Stimulated activated CD8-positive, alpha-beta memory T cell treated with anti-CD3 and anti-CD28 coated beads, Interleukin-12 subunit alpha, Interleukin-12 subunit beta, amount 100 ng/mL, for 24 hours (primary cell): ENCODE results near the gene PPP3R2.
"Not testable (repeated sequence)": the region's sequence is repeated elsewhere in the genome, so short reads cannot be mapped to it uniquely, and the experiment has no call there.

Source experiments
- DNase-seq: peaks from one replicate; pipeline ENCODE4 v3.0.0-alpha.2; 2020; ENCODE audit errors: extremely low read depth

PPP3R2 gene

DNA sequence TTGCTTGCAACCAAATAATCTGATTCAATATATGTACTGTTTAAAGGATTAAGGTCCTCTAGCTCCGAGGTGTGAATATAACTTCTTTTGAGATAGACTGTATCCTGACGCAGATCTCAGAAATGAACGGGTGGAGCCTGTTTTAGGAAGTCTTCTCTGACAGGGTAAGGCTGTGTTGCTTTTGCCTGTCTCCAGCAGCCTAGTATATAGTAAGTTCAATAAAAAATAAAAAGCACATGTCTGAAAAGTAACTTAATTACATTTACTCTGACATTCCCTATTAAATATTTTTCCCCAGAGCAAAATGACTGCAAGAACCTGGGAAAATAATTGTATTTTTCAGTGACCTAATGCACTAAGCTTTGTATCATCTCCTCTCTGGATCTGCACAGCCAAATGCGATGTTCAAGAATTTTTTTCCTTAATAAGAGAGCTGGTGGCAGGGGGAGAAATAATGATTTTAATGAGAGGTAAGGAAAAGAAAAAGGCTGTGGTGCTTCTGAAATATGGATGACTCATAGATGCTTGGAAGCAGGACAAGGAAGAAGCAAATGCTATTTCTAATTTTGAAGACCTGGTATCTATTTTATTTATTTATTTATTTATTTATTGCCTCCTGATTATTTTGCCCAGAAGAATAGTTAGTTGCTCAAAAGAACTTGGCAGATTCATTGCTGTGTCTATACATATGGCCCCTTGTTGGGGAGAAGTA, 7.3 kb downstream of the PPP3R2 start:
- DNase-seq, result no peak

DNA sequence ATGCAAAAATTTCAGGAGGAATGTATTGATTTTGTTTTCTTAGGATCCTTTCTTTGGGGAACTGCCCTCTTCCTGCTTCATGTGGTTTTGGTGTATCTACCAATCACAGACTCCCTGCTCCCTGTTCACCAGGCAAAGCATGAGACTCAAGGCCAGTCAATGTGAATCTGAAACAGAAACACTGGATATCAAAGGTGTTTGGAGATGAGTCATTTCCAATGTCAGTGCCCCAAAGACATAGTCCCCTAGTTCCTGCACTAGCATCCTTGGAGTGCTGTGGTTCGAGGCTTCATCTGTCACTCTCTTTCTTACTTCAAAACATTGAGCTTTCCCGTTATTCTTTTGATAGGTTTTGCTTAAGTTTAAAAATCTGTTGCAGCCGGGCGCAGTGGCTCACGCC, 8.1 kb downstream of the PPP3R2 start:
- no peak for DNase-seq

DNA sequence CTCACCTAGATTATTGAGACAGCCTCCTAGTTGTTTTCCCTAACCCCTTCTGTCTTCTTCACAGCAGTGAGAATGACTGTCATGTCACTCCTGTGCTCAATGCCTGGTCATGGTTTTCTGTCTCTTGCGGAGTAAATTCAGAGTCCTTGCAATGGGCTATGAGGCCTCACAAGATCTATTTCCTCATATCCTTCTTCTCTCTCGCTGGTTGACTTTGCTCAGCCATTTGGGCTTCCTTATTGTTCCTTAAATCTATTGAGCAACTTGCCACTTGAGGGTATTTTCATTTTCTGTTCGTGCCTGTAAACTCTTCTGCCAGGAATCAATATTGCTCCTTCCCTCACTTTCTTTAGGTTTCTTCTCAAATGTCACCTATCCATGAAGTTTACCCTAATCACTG, 9.0 kb downstream of the PPP3R2 start:
- DNase-seq, result no peak

DNA sequence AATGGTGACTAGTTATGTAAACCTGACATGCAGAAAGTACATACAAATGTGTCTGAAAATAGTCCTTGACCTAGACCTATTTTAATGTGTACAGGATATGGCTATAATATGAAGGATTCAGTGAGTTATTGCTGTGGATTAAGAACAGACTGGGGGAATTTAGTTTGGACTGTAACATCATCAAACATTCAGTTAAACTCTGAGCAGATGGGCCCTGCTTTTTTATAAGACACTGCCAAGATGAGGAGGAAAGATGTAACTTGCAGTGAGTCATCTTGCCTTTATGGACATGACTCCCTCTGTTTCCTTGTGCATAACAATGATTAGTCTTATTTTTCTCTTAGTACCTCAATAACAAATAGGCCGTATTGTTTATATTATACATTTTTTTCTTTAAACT, 12.2 kb downstream of the PPP3R2 start:
- no peak for DNase-seq

DNA sequence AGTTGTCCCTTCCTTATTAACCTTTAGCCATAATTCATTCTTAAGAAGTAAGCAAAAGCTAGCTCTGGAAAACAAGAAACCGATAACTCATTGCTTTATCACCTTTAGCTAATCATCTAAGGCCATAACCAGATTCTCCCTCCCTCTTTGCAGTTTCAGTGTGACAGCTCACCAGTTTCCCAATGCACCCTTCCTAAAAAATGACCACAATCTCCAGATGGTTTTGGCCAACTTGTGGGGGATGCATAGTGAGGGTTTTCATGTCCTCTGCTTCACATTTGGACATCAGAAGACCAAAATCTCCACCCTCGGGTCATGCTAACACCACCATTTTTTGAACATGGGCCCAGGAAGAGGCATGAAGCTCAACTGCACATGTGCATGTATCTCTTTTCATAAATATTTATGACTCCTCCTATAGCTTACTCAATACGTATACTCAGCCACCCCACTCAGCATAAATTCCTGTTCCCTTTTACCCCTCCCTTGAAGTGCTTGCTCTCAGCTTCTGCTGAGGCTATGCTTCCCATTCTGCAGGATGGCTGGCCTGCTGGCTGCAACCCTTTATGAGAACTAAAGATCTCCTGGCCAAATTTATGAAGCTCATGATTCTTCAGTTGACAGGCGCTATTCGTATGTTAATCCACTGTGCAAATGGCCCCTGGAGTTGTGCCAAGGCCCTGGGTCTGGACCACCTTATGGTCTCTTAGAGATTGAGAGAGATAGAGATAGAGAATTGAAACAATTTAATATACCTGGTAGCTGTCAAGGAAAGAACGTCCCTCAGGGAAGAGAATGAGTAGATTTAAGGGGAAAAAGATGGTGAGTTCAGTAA, 14.8 kb downstream of the PPP3R2 start:
- no peak for DNase-seq

DNA sequence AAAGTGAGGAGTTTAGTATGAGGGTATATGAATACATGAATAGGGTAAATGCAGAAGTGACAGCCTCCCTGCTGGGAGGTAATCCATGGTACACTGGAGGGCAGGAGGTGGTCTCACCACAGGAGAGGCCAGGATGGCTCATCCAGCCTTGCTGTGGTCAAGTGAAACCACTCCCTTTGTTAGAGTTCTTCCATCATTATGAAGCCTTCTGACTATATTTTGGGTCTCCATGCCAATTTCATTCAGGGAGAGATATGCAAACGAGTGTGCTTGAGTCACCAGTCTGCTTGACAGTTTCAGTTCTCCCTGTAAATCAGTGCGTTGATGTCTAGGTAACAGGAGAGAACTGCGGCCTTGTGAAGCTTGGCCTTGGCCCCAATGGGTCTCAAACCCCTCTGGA, 16.4 kb downstream of the PPP3R2 start:
- DNase-seq, result no peak

DNA sequence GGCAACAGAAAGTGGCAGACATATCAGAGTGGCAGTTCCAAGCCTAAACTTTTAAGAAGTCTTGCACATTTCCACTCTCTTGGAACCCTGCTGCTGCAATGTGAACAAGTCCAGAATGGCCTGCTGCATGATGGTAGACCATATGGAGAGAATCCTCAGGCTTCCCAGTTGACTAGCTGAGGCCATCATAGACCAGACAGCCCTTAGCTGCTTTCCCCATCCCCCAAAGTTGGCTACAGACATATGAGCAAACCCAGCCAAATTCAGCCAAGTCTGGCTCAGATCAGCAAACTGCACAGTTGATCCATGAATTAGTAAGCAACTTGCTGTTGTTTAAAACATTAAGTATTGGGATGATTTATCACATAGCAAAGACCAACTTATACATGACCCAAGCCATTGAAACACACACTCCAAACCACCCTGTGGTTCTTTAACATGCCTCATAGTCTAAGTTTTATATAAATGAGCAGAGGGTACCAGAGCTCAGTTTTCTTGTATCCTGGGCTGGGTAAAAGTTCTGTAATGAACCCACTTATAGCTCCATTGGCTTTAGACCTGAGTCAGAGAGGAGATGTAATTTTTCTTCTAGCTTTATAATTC, 19.9 kb downstream of the PPP3R2 start:
- no peak for DNase-seq

DNA sequence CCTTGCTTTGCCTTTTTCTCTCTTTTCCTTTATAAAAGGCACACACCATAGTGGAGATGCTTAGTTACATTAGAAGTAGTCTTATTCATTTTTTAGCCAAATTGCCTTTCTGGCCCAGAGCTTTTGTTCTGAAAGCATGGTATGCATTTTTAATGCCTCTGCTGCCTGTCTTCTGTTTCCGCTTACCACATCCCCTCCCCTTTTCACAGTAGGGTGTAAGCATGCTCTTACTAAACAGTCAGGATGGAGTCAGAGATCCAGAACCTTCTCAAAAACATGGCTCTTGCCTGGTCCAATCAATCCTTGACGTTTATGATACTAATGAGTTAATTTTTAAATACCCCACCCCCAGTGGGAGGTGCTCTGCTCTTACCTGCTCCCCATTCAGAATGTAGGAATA, 22.5 kb downstream of the PPP3R2 start:
- DNase-seq, result no peak

DNA sequence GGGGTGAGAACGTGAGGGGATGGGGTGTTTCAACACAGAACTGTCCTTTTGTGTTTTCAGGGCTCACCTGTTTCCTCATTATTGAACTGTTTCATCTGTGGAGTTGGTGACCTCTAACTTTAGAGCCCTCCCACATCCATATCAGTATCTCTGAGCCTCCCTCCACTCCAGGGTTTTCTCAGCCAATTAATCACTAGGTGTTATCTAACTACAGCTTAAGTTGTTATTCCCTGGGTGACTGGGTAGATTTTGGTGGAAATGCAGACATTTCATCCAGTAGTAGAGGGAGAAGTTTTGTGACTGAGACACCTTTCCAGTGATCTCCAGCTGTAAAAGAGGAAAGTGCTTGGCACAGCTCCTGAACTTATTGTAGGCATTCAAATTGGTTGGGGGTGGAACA, 23.7 kb downstream of the PPP3R2 start:
- DNase-seq, result no peak

DNA sequence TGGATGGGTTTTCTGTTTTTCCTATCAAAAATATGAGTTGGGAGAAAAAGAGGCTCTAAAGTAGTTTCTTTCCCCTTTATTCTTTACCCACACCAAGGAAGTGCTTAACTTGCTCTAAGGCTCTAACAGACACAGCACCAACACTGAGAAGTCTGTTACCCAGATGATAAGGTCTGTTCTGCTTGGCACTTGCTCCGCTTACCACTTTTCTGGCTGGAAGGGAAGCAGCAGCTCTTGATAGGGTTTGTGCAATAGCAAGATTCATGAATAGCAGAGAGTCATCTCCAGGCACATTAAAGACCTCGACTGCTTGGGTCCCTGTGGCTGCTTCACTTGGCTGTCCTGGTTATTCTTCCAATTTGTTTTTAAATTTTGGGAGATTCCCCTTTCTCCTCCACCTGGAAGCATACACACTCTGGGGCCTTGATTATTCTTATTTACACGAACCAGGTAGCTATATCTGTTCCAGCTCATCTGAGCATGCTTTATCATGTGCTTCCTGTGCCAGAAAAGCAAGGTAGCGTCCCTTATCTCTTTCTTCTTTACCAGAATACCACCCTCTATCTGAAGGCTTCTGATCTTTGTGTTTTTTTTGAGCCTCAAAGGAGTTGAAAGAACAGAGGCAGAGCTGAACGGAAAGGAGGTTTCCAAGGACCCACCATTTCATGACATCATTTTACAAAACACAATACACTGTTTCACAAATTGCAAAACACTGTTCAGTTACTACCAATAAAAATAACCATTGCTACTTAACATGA, 24.8 kb downstream of the PPP3R2 start:
- no peak for DNase-seq

DNA sequence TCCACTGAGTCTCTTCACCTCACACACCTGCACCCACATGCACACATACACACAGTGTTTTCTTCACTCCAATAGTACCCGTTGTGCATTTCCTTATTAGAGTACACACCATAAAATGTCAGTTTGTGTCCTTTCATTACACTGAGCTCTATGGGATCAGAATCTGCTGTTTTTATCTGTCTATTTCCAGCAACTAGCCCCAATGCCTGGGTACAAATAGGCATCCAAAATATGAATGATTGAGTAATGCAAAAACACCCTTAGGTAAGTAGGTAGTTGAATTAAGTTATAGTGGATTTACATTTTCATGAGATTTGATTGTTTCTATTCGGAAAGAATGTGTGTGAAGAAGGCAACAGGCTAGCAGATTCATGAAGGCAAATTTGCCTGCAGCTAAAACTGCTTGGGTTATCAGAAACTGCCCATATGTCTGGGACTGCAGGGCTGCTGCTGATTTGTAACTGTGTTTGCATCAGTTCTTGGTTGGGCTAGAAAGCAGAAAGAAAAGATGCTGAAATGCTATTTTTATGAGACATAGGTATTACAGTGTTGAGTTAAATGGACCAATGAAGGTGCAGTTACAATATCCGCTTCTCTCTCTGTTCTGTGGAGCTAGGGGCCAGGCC, 26.9 kb downstream of the PPP3R2 start:
- DNase-seq, result no peak

DNA sequence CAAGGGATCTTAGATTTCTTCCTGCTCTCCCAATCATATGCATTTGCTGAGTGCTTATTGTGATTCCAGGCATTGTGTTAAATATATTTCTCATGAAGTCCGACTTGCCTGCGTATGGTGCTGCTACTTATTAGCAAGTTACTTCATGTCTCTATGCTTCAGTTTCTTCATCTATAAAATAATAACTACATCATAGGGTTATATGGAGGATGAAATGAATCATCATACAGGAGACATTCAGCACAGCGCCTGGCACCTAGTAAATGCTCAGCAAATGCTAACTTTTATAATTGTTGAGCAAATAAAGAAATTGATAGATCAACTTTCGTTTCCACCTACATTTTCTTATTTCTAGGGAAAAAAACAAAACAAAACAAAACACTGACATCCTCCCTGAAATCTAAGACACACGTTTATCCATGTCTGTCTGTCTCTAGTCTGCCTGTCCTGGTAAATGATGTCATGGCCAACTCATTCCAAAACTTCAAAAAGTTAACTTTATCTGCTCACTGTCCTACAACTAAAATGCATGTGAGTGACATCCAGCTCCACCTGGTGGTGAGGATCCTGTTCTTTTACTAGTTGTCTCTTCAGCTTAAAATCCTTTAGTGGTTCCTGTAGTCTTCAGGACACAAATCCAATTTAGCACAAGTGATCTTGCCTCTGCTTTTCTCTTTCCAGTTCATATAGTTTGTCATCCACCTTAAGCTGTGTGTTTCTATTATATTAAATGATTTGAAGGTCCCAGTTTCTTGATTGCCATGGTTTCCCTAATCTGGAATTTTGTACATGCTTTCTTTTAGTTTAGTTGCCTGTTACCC, 27.7 kb downstream of the PPP3R2 start:
- no peak for DNase-seq

DNA sequence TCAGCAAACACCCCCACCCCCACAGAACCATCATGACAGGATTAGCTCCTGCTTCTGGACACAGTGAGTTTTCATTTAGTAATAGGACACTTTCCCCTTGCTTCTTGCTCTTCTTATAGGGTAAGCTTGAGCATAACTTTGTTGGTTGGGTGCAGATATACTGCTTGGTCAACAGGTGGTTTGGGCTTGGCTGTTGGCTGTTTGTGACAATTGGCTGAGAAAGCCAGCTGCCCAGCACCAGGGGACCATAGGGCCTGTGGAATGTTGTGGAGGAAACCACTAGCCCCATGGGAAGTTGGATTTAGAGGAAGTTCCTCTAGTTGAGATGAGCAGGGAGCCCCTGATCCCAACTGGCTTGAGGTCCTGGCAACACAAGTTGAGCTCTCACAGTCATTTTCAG, 30.5 kb downstream of the PPP3R2 start:
- DNase-seq, result no peak

DNA sequence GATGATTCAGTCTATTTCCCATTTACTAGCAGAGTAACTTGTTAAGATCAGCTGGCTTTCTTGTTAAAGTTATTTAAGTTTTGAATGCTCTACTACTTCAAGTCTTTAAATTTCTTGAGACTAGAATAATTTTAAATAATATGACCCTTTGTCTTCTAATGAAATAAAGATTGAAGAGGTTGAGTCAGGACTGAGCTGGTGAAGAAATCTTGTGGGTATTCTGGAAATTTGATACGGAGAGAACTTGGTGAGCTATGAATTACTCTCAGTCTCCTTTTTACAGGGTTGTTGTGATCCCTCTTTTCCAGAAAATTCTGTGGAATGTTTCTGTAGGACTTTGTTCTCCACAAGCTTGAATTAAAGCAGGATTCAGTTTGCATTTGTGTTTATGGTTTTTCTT, 31.8 kb downstream of the PPP3R2 start:
- no peak for DNase-seq

DNA sequence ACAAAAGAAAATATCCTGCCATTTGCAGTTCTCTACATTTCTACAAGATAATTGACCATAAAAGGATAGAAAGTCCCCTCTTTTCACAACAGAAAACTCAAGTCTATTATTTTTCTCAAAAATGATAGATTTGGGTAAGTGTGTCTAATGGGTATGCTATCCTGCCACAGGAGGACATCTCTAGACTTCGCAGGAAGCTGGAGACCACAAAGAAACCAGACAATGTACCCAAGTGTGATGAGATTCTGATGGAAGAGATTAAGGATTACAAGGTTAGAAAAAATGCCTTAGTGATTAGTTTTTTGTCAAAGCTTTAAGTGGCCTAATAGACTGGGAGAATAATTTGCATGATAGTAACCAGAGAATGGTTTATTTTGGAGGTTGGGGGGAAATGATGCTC, 33.0 kb downstream of the PPP3R2 start:
- no peak for DNase-seq

DNA sequence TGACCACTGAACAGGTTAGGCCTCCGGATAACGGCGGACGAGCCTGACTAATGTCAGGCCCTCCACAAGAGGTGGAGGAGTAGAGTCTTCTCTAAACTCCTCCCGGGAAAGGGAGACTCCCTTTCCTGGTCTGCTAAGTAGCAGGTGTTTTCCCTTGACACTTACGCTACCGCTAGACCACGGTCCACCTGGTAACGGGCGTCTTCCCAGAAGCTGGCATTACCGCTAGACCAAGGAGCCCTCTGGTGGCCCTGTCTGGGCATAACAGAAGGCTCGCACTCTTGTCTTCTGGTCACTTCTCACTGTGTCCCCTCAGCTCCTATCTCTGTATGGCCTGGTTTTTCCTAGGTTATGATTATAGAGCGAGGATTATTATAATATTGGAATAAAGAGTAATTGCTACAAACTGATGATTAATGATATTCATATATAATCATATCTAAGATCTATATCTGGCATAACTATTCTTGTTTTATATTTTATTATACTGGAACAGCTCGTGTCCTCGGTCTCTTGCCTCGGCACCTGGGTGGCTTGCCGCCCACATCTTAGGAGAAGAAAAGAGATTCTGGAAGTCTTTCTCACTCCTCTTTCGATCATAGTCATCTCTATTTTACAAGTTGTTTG, 45.2 kb downstream of the PPP3R2 start:
- DNase-seq, result not testable (repeated sequence)

DNA sequence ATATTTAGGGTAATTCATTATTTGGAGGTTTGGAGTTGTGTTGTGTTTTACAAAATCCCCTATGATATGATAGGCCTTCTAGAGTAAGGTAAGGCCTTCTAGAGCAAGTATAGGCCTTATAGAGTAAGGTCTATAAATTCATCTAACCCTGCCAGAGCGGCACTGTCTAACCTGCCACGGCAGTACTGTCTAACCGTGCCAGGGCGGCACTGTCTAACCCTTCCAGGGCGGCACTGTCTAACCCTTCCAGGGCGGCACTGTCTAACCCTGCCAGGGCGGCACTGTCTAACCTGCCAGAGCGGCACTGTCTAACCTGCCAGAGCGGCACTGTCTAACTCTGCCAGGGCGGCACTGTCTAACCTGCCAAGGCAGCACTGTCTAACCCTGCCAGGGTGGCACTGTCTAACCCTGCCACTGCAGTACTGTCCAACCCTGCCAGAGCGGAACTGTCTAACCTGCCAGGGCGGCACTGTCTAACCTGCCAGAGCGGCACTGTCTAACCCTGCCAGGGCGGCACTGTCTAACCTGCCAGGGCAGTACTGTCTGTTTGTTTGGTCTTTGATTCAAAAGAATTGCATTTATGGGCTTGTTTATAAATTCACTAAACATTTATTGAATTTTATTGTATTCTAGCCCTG, 51.6 kb downstream of the PPP3R2 start:
- DNase-seq, result no peak
